WTC11 (cell line): Measurements from ENCODE around the gene CD82. TPM values are rescaled to one million over a fixed set of nuclear protein-coding genes. Genes with fewer than 3 reads are reported as not detected.

Experiments
- ATAC-seq: fragments of 200-7000 bp; cut with Tn5 transposase; 2 replicates; pipeline ENCODE4 v1.10.0; 2021; ENCODE audit warnings: mild to moderate bottlenecking, moderate library complexity
- CTCF ChIA-PET: fragments of 300-600 bp; sonication (Branson Sonifier 250); formaldehyde crosslinking; loops from one replicate; lab custom pipeline; 2021; ENCODE audit warnings: antibody characterized with exemption; lab: Charles Lee
- POLR2A ChIA-PET: fragments of 350-600 bp; sonication (Branson Sonifier 250); formaldehyde crosslinking; loops from one replicate; lab custom pipeline; 2021; ENCODE audit warnings: antibody characterized with exemption; lab: Charles Lee
- DNase-seq: peaks from one replicate; pipeline ENCODE4 v3.0.0; 2021; ENCODE audit warnings: low spot score
- H3K27ac Mint-ChIP-seq: 2 replicates; pipeline ENCODE4 v1.8.0; 2021; ENCODE audit warnings: mixed read lengths
- H3K27me3 Mint-ChIP-seq: 2 replicates; pipeline ENCODE4 v1.8.0; 2021; ENCODE audit warnings: low read depth, mild to moderate bottlenecking, moderate library complexity, mixed read lengths
- H3K36me3 Mint-ChIP-seq: 2 replicates; pipeline ENCODE4 v1.8.0; 2021; ENCODE audit warnings: mixed read lengths
- H3K4me1 Mint-ChIP-seq: 2 replicates; pipeline ENCODE4 v1.8.0; 2022; ENCODE audit warnings: mixed read lengths
- H3K4me3 Mint-ChIP-seq: 2 replicates; pipeline ENCODE4 v1.8.0; 2021; ENCODE audit warnings: mild to moderate bottlenecking, moderate library complexity, mixed read lengths
- H3K9me3 Mint-ChIP-seq: 2 replicates; pipeline ENCODE4 v1.8.0; 2021; ENCODE audit warnings: mixed read lengths
- AR ChIP-seq: fragments of 250-450 bp; sonication (Bioruptor Pico); IDR thresholded peaks from 2 replicates; pipeline ENCODE4 v1.9.0; 2021; ENCODE audit warnings: mild to moderate bottlenecking
- CREM ChIP-seq: sonication (generic); formaldehyde crosslinking; IDR thresholded peaks from 2 replicates; pipeline ENCODE4 v1.8.1; 2022; ENCODE audit warnings: mild to moderate bottlenecking, missing genetic modification reagents, moderate library complexity
- CTCF ChIP-seq: fragments of 200-600 bp; IDR thresholded peaks from 2 replicates; pipeline ENCODE4 v1.8.0; 2022; ENCODE audit warnings: antibody characterized with exemption
- E2F5 ChIP-seq: sonication (generic); formaldehyde crosslinking; IDR thresholded peaks from 2 replicates; pipeline ENCODE4 v1.8.1; 2022; ENCODE audit warnings: mild to moderate bottlenecking, moderate library complexity, missing genetic modification reagents
- FOXK1 ChIP-seq: sonication (generic); formaldehyde crosslinking; IDR thresholded peaks from 2 replicates; pipeline ENCODE4 v1.8.0; 2022; ENCODE audit warnings: mild to moderate bottlenecking, moderate library complexity, missing genetic modification reagents
- GABPB1 ChIP-seq: sonication (generic); formaldehyde crosslinking; IDR thresholded peaks from 2 replicates; pipeline ENCODE4 v1.8.1; 2023; ENCODE audit warnings: mild to moderate bottlenecking, missing genetic modification reagents
- MXD4 ChIP-seq: fragments of 250-450 bp; sonication (Bioruptor Pico); IDR thresholded peaks from 2 replicates; pipeline ENCODE4 v1.8.0; 2021; ENCODE audit warnings: mild to moderate bottlenecking, moderate library complexity, borderline replicate concordance
- NFATC4 ChIP-seq: fragments of 250-450 bp; sonication (Bioruptor Pico); IDR thresholded peaks from 2 replicates; pipeline ENCODE4 v1.9.0; 2021; ENCODE audit warnings: mild to moderate bottlenecking
- NR2C2 ChIP-seq: sonication (generic); formaldehyde crosslinking; IDR thresholded peaks from 2 replicates; pipeline ENCODE4 v1.8.0; 2022; ENCODE audit warnings: mild to moderate bottlenecking, missing genetic modification reagents
- SMAD3 ChIP-seq: sonication (generic); formaldehyde crosslinking; IDR thresholded peaks from 2 replicates; pipeline ENCODE4 v1.8.0; 2022; ENCODE audit warnings: missing genetic modification reagents, mild to moderate bottlenecking, borderline replicate concordance
- SP1 ChIP-seq: sonication (generic); formaldehyde crosslinking; conservative IDR thresholded peaks from 2 replicates; pipeline ENCODE4 v1.8.1; 2022; ENCODE audit warnings: missing genetic modification reagents
- TCF7 ChIP-seq: sonication (generic); formaldehyde crosslinking; IDR thresholded peaks from 2 replicates; pipeline ENCODE4 v1.8.0; 2022; ENCODE audit warnings: mild to moderate bottlenecking, low read depth, missing genetic modification reagents, moderate library complexity
- TEAD1 ChIP-seq: sonication (generic); formaldehyde crosslinking; IDR thresholded peaks from 2 replicates; pipeline ENCODE4 v1.8.0; 2022; ENCODE audit warnings: mild to moderate bottlenecking, missing genetic modification reagents
- TEAD4 ChIP-seq: sonication (generic); formaldehyde crosslinking; IDR thresholded peaks from 2 replicates; pipeline ENCODE4 v1.8.0; 2022; ENCODE audit warnings: mild to moderate bottlenecking, missing genetic modification reagents
- TP53 ChIP-seq: sonication (generic); formaldehyde crosslinking; IDR thresholded peaks from 2 replicates; pipeline ENCODE4 v1.8.1; 2023; ENCODE audit warnings: mild to moderate bottlenecking, missing genetic modification reagents
- ZNF263 ChIP-seq: sonication (generic); formaldehyde crosslinking; IDR thresholded peaks from 2 replicates; pipeline ENCODE4 v1.8.1; 2022; ENCODE audit warnings: low read depth, mild to moderate bottlenecking, moderate library complexity, missing genetic modification reagents
- ZNF317 ChIP-seq: sonication (generic); formaldehyde crosslinking; IDR thresholded peaks from 2 replicates; pipeline ENCODE4 v1.8.1; 2023; ENCODE audit warnings: low read depth, mild to moderate bottlenecking, moderate library complexity, missing genetic modification reagents, borderline replicate concordance
- ZNF532 ChIP-seq: fragments of 250-450 bp; sonication (Bioruptor Pico); IDR thresholded peaks from 2 replicates; pipeline ENCODE4 v1.9.0; 2021; ENCODE audit warnings: mild to moderate bottlenecking, borderline replicate concordance
- total RNA-seq: library from RNA; stranded (reverse); gene quantifications from 3 replicates; pipeline ENCODE4 v1.2.3, GENCODE V29; 2021
- TF ChIP-seq, protein P1 (sequence below): sonication (generic); formaldehyde crosslinking; IDR thresholded peaks from 2 replicates; pipeline ENCODE4 v1.8.1; 2022; ENCODE audit warnings: mild to moderate bottlenecking, missing genetic modification reagents, moderate library complexity, borderline replicate concordance

The CD82 gene
- total RNA-seq, 1 experiment from 2014 or later: 15.5 TPM

GRCh38 chr11:44563711-44564110 lies 1.8 kb upstream of the CD82 start:
- Mint-ChIP-seq H3K4me1 (peaks cover 58% of the 10 kb centered on the region), H3K27ac (no peak overlapping the region), H3K36me3 (no peaks in the 10 kb centered on the region), H3K9me3 (no peaks in the 10 kb centered on the region), H3K27me3 (peaks cover 49% of the 10 kb centered on the region), H3K4me3 (no peak overlapping the region)
- CTCF ChIA-PET: interaction anchor here (0.8 to 13.5 kb wide), 2 partner anchors 52 to 54 kb away, joined by 3 to 250 read pairs; no protein-coding TSS in a partner anchor
- no peak for ATAC-seq
- DNase-seq: no peak
- POLR2A ChIA-PET: no interaction called here
- TF ChIP-seq MXD4 (CRISPR knock-in tag) (no peak), SMAD3 (CRISPR knock-in tag) (no peak), CREM (no peak), ZNF532 (no peak)

DNA sequence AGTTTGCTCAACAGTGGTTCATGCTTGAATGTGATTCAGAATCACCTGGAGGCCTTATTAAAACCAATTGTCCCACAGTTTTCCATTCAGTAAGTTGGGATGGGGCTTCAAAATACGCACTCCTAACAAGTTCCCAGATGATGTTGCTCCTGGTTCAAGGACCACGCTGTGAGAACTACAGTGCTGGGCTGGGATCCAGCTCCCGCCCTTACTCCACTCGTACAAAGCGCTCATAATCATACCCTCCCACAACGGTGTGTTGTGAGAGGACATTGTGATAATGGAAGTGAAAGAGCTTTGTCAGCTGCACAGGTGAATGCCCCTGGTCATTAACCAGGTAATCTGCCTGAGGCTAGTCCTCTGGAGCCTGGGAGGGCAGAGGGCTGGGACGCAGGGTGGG lies 1.3 kb upstream of the CD82 start:
- DNase-seq (no peak), ATAC-seq (no peak)
- Mint-ChIP-seq H3K27ac (no peak overlapping the region), H3K9me3 (no peaks in the 10 kb centered on the region)
- CTCF ChIA-PET: interaction anchor here (1.4 to 13.5 kb wide), 3 partner anchors 53 to 468 kb away, joined by 3 to 250 read pairs (median 14); partner anchors contain the start of gene EXT2
- TF ChIP-seq NR2C2: no peak
- no peak for TF ChIP-seq E2F5 (CRISPR knock-in tag)
- TF ChIP-seq ZNF317 (CRISPR knock-in tag): no peak
- TF ChIP-seq, protein P1, sequence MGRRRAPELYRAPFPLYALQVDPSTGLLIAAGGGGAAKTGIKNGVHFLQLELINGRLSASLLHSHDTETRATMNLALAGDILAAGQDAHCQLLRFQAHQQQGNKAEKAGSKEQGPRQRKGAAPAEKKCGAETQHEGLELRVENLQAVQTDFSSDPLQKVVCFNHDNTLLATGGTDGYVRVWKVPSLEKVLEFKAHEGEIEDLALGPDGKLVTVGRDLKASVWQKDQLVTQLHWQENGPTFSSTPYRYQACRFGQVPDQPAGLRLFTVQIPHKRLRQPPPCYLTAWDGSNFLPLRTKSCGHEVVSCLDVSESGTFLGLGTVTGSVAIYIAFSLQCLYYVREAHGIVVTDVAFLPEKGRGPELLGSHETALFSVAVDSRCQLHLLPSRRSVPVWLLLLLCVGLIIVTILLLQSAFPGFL (CRISPR knock-in tag): no peak
- no peak for TF ChIP-seq ZNF263
- TF ChIP-seq NFATC4 (CRISPR knock-in tag): no peak
- no peak for TF ChIP-seq TEAD4 (CRISPR knock-in tag)
- TF ChIP-seq, all 79 proteins: peak for 0
- Mint-ChIP-seq H3K4me3 (no peak overlapping the region; the same call in 1 of the 2 replicates), H3K27me3 (peaks cover 49% of the 10 kb centered on the region), H3K4me1 (peaks cover 57% of the 10 kb centered on the region), H3K36me3 (no peaks in the 10 kb centered on the region)
- POLR2A ChIA-PET: no interaction called here

DNA sequence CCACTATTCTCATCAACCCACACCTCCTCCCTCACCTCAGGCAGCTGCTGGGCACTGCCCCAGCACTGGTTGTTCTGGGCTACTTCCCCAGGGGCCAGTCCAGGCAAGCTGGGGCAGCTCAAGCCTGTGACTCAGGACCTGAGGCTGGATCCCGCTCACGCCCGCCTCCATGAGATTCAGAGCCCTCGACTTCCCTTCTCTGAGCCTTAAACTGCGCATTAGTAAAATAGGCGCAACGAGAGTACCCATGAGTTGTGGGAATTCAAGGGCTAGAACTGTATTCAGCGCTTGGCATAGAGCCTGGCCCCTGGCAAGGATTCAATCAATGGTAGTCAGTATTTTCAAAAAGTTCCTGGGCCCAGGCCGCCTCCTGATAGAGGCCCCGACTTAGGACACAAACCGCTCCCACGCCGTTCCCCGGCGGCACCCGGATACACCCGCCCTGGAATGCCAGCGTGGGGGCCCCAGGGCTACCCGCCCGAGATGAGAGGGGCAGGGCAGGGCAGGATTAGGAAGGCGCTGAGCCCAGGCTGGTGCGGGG lies 723 bp upstream of the CD82 start:
- H3K36me3 Mint-ChIP-seq: no peaks in the 10 kb centered on the region
- DNase-seq (no peak), ATAC-seq (peak; percentile 2)
- CTCF ChIA-PET: interaction anchor here (0.7 to 13.5 kb wide), 15 partner anchors 8 to 469 kb away, joined by 3 to 250 read pairs (median 4); partner anchors contain the start of gene EXT2
- TF ChIP-seq TCF7 (no peak), MXD4 (CRISPR knock-in tag) (no peak), SP1 (CRISPR knock-in tag) (no peak), FOXK1 (CRISPR knock-in tag) (no peak), GABPB1 (CRISPR knock-in tag) (no peak), AR (CRISPR knock-in tag) (no peak), CTCF (no peak), TP53 (CRISPR knock-in tag) (no peak), ZNF317 (CRISPR knock-in tag) (no peak), TEAD1 (no peak)
- H3K4me3 Mint-ChIP-seq: peak overlapping the region; percentile 65
- peaks cover 56% of the 10 kb centered on the region for H3K4me1 Mint-ChIP-seq
- 0 out of 2 replicates have a peak overlapping the region, but pooled peaks have one; percentile 63 for H3K27ac Mint-ChIP-seq
- POLR2A ChIA-PET: interaction anchor here (1.0 kb wide), 1 partner anchor 13 kb away, joined by 3 read pairs; no protein-coding TSS in a partner anchor
- no peaks in the 10 kb centered on the region for H3K9me3 Mint-ChIP-seq
- H3K27me3 Mint-ChIP-seq: peaks cover 49% of the 10 kb centered on the region
